Transverse colon (tissue), 3 donors: ENCODE results near the gene C4orf51.

Experiments used
- CTCF ChIP-seq, 5 experiments: fragments of 200-600 bp in 3 of 5; fragments of 450-650 bp in 2 of 5; sonication (generic) in 3 of 5; IDR thresholded peaks; 1 replicate in 2 of 5; 2 replicates in 3 of 5; pipeline ENCODE4 v1.5.1; 2016 to 2017; ENCODE audit warnings: antibody characterized with exemption in 5 of 5, inconsistent platforms in 3 of 5, mild to moderate bottlenecking in 2 of 5, moderate library complexity in 1 of 5
- POLR2A ChIP-seq: fragments of 450-650 bp; IDR thresholded peaks from one replicate; pipeline ENCODE4 v1.6.1; 2016; ENCODE audit warnings: antibody characterized with exemption, mild to moderate bottlenecking, moderate library complexity

DNA sequence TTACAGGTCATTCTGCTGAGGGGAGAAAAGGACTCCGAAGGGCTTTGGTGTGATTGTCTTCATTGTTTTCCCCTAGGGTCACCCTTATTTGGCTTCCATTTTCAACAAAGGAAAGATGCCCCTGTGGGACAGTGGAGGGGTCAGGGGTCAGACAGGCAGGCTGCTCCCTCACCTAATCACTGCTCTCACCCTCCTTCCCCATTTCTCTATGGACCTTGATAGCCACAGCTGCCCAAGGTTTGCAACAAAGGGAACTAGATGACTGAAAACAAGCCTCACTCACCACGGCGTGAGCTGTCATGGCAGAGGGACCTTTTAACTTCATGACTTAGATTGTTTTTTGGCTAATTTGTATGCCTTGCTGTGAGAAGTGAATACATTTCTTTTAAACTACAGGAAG is 40.7 kb downstream of the C4orf51 start:
- TF ChIP-seq CTCF (IDR thresholded peaks at IDR 0.05) (no peak), POLR2A (no peak)
